ELF-1 (cell line): Measurements from ENCODE around the gene CAMK1.

Source experiments
- DNase-seq: peaks from one replicate; pipeline ENCODE4 v3.0.0-alpha.2; 2016; ENCODE audit warnings: low read depth, low spot score

The CAMK1 gene

GRCh38 chr3:9710174-9710739 lies 59.5 kb downstream of the CAMK1 start:
- DNase-seq: no peak
